Brain pericyte (primary cell): ENCODE data around the gene CEP83.
"Not testable (repeated sequence)": the region's sequence is repeated elsewhere in the genome, so short reads cannot be mapped to it uniquely, and the experiment has no call there.

Source experiments
- DNase-seq: peaks from one replicate; pipeline ENCODE4 v3.0.0-alpha.2; 2012; ENCODE audit warnings: low read depth, low spot score

Gene CEP83

DNA sequence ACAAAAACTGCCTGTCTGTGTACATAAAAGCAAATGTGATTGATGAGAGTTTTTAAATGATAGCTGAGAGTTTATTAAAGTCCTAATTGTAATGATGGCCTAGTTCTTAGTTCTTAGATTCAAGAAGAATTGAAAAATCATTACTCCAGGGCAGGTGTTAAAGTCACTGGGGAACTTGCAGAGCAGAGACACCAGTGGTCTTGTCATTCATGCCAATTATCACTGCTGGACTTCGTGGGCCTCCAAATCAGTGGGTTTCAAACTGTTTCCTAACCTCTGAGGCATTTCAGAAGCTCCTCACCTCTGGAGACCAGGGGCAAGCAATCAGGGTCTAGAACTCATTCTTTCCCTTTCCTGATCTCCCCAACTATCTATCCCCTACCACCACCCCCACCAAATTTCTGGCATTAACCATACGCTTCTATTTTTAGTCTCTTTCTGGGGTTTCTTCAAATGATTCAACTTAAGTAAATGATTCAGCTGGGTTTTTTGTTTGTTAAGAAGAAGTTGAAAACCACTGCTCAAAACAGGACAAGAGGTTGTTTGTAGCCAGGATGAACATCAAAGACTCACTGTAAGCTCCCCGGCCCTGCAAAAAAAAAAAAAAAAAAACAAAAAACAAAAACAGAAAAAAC, 80.1 kb downstream of the CEP83 start:
- DNase-seq = no peak

DNA sequence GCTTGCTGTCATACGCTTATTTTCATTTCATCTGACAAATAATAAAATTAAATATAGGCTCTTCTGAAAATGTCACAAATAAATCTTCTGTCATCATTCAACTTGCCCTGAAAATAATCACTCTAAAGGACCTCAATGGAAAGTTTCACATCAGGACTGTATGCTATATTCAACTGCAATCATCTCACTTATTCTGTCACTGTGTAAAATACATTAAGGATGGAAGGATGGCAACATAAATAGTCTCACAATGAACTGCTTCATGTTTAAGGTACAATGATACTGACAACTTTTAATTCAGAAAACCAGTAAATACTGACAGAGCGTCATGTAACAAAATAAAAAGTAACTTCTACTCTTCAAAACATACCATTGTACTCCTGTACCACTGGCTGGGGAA, 82.1 kb downstream of the CEP83 start:
- DNase-seq = no peak

DNA sequence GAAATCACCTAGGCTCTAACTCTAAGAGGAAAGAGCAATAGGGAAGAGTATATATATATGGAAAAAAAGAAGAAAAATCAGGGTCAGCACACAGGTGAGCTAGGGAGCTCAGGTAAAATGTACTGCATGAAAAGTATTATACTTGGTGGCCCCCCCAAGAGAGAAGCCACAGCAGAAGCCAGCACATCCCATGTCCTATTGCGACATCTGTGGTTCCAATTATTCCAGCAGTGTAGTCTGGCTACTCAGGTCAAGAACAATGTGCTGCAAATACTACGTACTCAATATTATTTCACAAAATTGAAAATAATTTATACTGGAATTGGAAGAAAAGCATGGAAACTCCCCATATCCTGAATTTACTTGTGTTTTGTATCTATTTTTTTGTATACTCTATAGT, 85.5 kb downstream of the CEP83 start:
- no peak for DNase-seq

DNA sequence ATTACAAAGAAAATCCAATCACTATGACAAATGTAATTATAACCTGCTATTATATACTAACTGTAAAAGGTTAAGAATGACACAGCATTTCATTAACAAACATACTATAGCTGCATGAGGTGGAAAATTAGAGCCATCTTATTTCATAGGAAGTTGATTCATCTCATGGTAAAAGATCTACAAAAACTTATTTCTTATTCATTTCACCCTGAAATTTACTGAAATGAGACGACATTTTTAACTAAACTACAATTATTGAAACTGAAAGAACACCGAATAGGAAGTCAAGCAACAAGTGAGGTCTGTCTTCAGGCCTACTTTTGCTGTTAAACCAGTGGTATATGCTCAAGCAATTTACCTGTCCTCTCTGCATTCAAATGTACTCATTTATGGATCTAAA, 87.2 kb downstream of the CEP83 start:
- DNase-seq = no peak

DNA sequence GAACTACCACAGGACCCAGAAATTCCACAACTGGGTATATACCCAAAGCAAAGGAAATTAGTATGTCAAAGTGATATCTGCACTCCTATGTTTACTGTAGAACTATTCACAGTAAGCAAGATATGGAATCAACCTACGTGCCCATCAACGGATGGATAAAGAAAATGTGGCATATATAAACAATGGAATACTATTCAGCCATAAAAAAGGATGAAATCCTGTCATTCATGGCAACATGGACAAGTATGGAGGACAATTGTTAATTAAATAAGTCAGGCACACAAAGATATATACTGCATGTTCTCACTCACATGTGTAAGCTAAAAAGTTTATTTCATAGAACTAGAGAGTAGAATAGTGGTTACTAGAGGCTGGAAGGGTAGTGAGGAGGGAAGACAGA, 97.0 kb downstream of the CEP83 start:
- DNase-seq = no peak

DNA sequence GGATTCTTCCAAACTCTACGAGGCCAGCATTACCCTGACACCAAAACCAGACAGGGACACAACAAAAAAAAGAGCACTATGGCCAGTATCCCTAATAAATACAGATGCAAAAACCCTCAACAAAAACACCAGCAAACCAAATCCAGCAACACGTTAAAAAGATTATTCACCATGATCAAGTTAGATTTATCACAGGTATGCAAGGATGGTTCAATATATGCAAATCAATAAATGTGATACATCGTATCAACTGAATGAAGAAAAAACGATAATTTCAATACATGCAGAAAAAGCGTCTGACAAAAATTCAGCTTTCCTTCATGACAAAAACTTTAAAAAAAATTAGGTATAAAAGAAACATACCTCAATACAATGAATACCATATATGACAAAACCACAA, 99.9 kb downstream of the CEP83 start:
- no peak for DNase-seq

DNA sequence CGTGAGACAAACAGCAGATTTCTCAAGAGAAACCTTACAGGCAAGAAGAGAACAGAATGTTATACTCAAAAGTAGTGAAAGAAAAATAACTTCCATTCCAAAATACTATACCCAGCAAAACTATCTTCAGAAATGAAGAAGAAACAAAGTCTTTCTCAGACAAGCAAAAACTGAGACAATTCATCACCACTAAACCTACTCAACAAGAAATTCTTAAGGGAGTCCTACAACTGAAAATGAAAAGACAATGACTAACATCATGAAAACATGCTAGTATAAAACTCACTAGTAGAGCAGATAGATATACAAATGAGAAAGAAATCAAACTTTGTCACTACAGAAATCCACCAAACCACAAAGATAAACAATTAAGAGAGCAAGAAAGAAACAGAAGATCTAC, 106.5 kb downstream of the CEP83 start:
- no peak for DNase-seq

DNA sequence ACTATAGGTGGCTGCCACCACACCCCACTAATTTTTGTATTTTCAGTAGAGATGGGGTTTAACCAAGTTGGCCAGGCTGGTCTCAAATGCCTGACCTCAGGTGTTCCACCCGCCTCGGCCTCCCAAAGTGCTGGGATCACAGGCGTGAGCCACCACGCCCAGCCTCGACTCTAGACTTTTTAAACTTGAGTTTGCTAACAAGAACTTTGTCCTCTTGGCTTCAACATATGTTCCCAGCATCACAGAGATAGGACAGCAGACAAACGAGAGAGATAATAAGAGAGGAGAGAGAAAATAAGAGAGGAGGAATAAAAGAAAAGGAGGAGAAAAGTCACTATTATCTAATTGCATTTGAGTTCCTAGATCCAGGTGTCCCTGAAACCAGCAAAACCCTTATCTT, 119.1 kb downstream of the CEP83 start:
- no peak for DNase-seq

DNA sequence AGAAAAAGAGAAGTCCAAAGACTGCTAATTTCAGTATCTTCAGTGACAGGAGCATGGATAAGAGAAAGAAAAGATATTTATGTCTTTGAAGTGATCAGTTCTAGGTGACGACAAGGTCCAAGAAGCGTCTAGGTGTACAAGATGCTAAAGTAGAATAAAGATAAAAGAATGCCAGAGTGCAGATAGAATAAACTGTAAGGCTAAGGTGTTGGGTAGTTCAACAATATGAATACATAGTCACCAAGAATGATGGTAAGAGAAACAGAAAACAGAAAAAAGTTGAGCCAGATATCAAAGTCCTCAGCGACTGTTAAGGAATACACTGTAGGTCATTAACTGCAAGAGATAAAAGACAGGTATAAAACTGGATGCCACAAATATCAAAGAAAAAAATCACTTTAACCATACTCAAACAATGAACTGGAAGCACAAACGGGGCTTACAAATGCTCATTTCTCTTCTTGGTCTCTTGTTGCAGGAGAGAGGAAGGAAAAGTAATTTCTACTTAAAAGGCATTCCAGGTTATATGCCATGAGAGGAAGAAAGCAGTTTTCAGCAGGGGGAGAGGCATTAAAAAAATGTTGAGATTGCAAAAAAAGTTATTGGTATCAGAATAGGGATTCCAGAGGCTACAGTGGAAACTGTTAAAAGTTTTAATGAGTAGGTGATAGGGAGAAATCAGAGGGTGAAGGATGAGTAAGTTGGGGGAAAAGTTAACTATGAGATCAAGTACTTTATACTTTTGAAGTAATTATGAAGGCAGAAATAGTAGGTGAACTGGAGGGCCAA, 121.5 kb downstream of the CEP83 start:
- no peak for DNase-seq

DNA sequence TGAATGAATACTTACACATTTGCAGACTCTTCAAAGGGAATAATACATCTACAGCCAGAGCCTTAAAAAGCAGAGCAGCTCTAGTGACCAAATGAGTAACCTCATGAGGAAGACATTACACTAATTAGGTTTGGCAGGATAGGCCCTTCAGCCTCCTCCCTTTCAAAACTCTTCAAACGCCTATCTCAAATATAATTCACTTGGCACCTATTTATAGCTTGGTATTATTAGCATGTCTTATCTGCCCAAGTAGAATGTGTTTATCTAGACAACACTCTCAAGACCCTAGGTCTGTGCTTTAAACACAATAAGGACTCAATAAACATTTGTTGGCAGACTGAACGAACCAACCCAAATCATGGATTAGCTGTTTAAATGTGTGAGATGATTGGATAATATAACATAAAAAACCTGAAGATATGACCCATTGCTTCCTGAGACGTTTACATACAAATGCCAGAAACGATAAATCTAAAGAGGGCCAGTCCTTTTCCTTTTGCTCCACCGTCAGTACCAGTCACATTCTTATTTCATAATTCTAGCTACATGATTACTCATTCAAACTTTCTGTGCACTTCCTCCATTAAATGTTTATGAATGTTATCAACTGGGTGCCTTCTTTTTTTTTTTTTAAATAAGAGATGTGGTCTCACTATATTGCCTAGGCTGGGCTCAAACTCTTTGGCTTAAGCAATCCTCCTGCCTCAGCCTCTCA, 123.3 kb downstream of the CEP83 start:
- DNase-seq = no peak

DNA sequence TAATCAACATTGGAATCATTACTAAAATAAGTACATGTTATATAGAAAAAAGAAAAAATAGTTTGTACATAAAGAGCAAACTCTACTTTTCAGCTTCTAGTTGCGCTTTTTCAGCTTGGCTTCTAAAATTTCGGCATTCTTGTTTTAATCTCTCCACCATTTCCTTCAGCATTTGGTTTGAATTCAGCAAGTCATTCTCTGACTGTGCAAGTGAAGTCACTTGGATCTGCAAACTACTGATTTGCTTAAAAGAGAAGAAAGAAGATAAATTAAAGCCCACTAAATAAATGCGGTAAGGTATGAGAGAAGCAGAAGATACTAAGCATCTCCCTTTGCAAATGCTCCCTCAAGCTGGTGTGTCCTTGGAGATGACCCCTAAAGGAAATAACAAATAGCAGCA, 126.3 kb downstream of the CEP83 start:
- DNase-seq = no peak

DNA sequence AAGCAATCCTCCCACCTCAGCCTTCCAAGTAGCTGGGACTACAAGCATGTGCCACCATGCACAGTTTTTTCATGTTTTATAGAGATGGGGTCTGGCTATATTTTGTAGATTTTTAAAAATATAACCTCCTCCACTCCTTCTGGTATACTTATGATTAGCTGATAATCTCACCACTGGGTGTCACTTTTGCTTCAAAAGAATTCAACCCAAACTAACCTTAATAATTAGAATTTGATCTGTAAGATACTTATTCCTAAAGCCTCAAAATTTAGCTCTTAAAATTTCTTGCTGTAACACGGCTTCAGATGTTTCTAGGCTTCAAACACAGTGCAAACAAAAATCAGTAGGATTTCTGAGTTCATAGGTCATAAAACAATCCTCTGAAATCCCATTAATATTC, 130.3 kb downstream of the CEP83 start:
- no peak for DNase-seq

DNA sequence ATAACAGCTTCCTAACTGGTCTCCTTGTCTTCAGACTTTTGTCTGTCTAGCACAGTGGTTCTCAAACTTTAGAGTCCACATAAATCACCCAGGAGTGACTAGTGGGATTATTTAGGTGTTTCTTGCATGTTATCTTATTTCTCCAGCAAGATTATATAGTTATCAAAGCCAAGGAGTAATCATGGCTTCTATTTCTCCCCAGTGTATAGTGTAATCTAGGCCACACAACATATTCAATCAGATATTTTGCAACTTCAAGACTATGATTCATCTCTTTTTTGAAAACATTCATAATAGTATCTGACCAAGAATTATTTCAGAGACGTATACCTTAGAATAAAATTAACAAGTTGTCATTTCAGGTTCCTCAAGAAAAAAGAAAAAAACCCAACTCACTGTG, 131.9 kb downstream of the CEP83 start:
- DNase-seq = no peak

DNA sequence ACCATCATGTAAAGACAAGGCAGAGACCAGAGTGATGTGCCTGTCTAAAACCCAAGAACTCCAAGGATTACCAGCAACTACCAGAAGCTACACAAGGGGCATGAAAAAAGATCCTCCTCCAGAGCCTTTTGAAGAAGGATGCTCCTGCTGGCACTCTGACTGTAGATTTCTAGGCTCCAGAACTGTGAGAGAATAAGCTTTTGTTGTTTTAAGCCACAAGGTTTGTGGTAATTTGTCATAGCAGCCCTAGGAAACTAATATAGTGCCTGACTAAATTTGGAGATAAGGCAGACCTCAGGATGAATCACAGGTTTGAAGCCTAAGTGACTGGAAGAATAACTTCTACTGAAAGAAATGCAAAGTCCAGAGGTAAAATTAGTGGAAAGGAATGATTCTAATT, 132.9 kb downstream of the CEP83 start:
- no peak for DNase-seq

DNA sequence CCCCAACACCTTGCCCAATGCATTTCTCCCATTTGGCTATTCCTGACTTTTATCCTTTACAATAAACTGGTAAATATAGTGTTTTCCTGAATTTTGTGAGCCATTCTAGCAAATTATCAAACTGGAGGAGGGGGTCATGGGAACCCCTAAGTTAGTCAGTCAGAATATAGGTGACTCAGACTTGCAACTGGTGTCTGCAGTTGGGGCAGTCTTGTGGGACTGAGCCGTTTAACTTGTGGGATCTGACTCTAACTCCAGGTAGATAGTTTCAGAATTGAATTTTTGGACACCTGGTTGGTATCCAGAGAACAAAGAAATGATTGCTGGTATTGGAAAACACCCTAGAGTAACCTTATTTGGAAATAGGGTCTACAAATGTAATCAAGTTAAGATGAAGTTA, 133.4 kb downstream of the CEP83 start:
- no peak for DNase-seq

DNA sequence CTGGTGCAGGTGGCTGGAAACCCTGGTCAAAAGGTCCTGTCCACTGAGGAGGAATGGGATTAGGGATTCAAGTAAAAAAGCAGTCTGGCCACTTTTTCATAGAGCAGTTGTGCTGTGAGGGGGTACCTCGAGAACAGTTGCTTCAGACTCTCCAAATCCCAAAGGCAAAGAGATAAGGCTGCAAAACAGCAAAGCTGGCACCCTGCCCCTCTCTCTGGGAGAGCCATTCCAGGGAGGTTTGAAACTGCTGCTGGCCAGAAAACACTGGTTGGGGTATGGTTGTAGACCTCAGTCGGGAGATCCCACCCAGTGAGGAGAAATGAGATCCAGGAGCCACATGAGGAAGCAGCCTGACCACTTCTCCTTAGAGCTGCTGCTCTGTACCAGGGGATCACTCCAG, 137.3 kb downstream of the CEP83 start:
- no peak for DNase-seq

DNA sequence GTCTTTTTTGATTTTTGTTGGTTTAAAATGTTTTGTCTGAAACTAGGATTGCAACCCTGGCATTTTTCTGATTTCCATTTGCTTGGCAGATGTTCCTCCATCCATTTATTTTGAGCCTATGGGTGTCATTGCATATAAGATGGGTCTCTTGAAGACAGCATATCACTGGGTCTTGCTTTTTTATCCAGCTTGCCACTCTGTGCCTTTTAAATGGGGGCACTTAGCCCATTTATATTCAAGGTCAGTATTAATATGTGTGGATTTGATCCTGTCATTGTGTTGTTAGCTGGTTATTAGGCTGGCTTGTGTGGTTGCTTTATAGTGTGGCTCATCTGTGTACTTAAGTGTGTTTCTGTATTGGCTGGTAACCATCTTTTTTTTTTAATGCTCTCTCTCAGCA, 139.6 kb downstream of the CEP83 start:
- no peak for DNase-seq

DNA sequence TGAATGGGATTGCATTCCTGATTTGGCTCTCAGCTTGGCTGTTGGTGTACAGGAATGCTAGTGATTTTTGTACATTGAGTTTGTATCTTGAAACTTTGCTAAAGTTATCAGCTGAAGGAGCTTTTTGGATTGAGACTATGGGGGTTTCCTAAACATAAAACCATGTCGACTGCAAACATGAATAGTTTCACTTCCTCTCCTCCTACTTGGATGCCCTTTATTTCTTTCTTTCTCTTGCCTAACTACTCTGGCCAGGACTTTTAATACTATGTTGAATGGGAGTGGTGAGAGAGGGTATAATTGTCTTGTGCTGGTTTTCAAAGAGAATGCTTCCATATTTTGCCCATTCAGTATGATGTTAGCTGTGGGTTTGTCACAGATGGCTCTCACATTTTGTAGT, 141.5 kb downstream of the CEP83 start:
- no peak for DNase-seq

DNA sequence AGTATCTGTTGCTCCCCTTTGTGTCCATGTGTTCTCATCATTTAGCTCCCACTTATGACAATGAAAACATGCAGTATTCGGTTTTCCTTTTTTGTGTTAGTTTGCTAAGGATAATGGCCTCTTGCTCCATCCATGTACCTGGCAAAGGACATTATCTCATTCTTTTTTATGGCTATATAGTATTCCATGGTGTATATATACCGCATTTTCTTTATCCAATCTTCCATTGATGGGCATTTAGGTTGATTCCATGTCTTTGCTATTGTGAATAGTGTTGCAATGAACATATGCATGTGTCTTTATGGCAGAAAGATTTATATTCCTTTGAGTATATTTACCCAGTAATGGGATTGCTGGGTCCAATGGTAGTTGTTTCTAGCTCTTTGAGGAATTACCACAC, 143.1 kb downstream of the CEP83 start:
- not testable (repeated sequence) for DNase-seq

DNA sequence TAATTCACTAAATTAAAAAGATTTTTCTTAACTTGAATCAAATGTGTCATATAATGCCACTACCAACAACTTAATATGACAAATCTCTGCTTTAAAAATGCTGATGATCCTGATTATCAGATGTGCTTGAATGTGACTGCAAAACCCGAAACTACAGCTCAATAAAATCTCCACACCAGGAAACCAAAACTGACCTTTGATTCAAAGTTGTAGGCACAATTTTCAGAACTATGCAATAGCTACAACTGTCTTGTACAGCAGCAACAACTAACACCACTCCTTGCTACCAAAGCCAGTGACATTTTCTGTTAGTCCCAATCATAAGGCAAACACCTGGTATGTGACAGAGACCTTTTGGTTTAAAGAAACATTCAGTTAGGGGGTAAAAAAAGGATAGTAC, 147.3 kb downstream of the CEP83 start:
- no peak for DNase-seq

DNA sequence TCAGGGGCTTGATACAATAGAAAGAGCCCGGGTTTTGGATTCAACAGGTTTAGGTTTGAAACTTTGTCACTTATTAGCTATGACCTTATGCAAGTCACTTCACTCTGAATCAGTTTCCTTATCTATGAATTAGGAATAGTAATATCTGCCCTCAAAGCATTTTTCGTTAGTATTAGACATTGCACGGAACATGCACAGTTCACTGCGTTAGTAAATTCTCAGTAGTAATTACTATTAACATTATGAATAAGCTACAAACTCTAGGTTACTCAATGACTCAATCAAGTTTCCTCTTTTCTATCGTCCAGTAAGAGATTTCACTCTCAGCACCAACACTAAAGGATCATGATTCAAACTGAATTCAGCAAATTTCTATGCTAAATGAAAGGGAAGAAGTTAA, 150.3 kb downstream of the CEP83 start:
- DNase-seq = no peak

DNA sequence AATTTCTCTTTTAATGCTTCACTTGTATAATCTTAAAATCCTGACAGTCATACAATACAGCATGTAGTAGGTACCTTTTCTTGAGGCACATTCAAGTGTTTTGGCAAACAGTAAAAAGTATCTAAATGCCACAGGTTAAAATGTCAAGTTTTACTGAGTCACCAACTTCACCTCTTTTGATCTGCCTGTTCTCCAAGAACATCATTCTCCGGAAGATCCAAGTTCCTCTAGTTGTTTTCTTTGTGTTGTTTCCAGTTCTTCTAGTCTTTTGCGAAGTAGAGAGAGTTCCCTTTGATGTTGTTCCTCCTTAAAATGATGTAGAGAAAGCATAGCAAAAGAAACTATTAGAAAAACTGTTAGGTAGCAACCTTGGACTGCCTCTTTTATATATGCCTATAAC, 151.1 kb downstream of the CEP83 start:
- no peak for DNase-seq
